Dermis microvascular lymphatic vessel endothelial cell (primary cell): ENCODE results near the gene TUBGCP6. TPM values are rescaled to one million over a fixed set of nuclear protein-coding genes. Genes with fewer than 3 reads are reported as not detected.
"Not testable (repeated sequence)": the region's sequence is repeated elsewhere in the genome, so short reads cannot be mapped to it uniquely, and the experiment has no call there.

Experiments used
- DNase-seq, 2 donors: peaks; one replicate each; pipeline versions ENCODE4 v3.0.0 to v3.0.0-alpha.2; 2010; ENCODE audit warnings: low read depth in 2 of 2
- total RNA-seq: library from RNA; depleted of rRNA; stranded (reverse); fragments of >200 nt; gene quantifications from 2 replicates; pipeline ENCODE4 v1.2.1, GENCODE V29; 2014

Gene TUBGCP6
- total RNA-seq, 1 donor from 2014 or later: 14.0 TPM

DNA sequence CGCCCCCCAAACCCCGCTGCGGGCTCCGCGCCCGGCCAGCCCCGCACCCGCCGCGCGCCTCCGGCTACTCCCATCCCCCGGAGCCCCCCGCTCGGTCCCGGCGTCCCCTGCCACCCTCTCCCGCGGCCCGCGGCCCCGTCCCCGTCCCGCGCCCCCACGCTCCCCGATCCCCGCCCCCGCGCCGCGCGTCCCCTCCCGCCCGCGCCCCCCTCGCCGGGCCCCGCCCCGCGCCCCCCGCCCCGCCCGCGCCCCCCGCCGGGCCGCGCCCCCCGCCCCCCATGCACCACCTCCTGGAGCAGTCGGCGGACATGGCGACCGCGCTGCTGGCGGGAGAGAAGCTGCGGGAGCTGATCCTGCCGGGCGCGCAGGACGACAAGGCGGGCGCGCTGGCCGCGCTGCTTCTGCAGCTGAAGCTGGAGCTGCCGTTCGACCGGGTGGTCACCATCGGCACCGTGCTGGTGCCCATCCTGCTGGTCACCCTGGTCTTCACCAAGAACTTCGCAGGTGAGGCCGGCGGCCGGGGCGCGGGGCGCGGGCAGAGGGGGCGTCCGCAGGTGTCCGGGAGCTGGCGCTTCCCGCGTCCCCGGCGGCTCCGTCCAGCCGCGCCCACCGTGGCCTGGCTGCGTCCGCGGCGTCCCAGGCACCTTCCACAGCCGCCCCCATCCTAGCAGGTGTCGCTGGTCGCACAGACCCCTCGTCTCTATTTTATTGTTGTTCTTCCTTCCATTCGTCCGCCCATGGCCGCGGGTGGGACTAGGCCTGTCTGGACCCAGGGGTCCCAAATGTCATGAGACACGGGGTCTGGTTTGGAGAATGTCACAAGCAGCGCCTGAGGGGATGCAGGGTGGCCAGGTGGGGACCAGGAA is 74.1 kb downstream of the TUBGCP6 start, which contains the start of gene PANX2:
TSS of gene PANX2 (plus strand) at position 279 of the 866 bp plus-strand sequence. CDS start at position 279, 0 bp downstream.
- peak in 1 of 2 donors; percentile 37 for DNase-seq

GRCh38 chr22:50169774-50170341 is 75.0 kb downstream of the TUBGCP6 start:
- peak in 1 of 2 donors; percentile 42 for DNase-seq

- no peak for DNase-seq
Measured at GRCh38 chr22:50169181-50169759, 75.6 kb downstream of the TUBGCP6 start.

DNA sequence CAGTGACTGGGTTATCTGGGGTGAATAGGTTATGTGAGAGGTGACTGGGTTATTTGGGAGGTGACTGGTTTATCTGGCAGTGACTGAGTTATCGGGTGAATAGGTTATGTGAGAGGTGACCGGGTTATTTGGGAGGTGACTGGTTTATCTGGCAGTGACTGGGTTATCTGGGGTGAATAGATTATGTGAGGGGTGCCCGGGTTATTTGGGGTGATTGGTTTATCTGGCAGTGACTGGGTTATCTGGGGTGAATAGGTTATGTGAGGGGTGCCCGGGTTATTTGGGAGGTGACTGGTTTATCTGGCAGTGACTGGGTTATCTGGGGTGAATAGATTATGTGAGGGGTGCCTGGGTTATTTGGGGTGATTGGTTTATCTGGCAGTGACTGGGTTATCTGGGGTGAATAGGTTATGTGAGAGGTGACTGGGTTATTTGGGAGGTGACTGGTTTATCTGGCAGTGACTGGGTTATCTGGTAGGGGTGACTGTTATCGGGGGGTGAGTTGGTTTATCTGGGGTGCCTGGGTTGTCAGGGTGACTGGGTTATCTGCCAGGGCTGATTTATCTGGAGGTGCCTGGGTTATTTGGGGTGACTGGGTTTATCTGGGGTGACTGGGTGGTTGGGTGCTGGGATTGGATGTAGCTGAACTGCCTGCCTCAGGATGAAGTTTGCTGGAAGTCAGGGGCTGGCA is 76.2 kb downstream of the TUBGCP6 start:
- DNase-seq: not testable (repeated sequence)

DNA sequence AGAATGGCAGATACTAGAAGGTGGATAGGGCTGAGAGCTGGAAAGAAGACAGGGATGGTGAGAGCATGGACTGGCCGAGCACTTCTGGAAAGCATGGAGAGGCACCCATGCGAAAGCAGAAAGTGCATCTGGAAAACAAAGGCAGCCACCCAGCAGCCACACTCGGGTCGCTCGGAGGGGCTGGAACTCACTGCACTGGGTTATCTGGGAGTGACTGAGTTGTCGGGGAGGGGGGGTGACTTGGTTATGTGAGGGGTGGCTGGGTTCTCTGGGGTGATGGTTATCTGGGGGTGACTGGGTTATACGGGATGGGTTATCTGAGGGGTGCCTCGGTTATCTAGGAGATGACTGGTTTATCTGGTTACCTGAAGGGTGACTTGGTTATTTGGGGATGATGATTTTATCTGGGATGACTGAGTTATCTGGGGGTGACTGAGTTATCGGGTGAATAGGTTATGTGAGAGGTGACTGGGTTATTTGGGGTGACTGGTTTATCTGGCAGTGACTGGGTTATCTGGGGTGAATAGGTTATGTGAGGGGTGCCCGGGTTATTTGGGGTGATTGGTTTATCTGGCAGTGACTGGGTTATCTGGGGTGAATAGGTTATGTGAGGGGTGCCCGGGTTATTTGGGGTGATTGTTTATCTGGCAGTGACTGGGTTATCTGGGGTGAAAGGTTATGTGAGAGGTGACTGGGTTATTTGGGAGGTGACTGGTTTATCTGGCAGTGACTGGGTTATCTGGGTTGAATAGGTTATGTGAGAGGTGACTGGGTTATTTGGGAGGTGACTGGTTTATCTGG is 76.9 kb downstream of the TUBGCP6 start:
- DNase-seq: no peak

Other genes starting within 250 kb of the TUBGCP6 start
- under 0.01 TPM in 1 of 2 replicates, not detected in the other for gene IL17REL, start 232.3 kb downstream of the TUBGCP6 start, total RNA-seq
- gene TTLL8, start 186.7 kb downstream of the TUBGCP6 start, total RNA-seq: not detected in 2 replicates
- not detected in 2 replicates for gene MLC1, start 159.6 kb downstream of the TUBGCP6 start, total RNA-seq
- 22.7 and 44.1 TPM in 2 replicates for gene MOV10L1, start 155.0 kb downstream of the TUBGCP6 start, total RNA-seq
- 0.13 and 0.63 TPM in 2 replicates for gene PANX2, start 74.3 kb downstream of the TUBGCP6 start, total RNA-seq
- gene TRABD, start 59.1 kb downstream of the TUBGCP6 start, total RNA-seq: 16.2 and 20.0 TPM in 2 replicates
- gene SELENOO, start 44.0 kb downstream of the TUBGCP6 start, total RNA-seq: 15.8 and 22.6 TPM in 2 replicates
- gene HDAC10, start 6.2 kb upstream of the TUBGCP6 start, total RNA-seq: 9.4 and 18.2 TPM in 2 replicates
- 40.6 and 70.2 TPM in 2 replicates for gene MAPK12, start 16.7 kb upstream of the TUBGCP6 start, total RNA-seq
- gene MAPK11, start 25.4 kb upstream of the TUBGCP6 start, total RNA-seq: 19.9 and 25.9 TPM in 2 replicates
- 49.4 and 71.9 TPM in 2 replicates for gene PLXNB2, start 62.6 kb upstream of the TUBGCP6 start, total RNA-seq
- 0.64 and 1.9 TPM in 2 replicates for gene DENND6B, start 82.0 kb upstream of the TUBGCP6 start, total RNA-seq
- gene PPP6R2, start 98.3 kb upstream of the TUBGCP6 start, total RNA-seq: 39.4 and 58.5 TPM in 2 replicates
- gene SBF1, start 230.0 kb upstream of the TUBGCP6 start, total RNA-seq: 26.7 and 35.4 TPM in 2 replicates
- 0.13 and 0.25 TPM in 2 replicates for gene ADM2, start 236.5 kb upstream of the TUBGCP6 start, total RNA-seq
- 0.13 TPM in 1 of 2 replicates, not detected in the other for gene MIOX, start 241.8 kb upstream of the TUBGCP6 start, total RNA-seq